SK-N-SH (cell line): ENCODE data around the gene RGSL1. TPM values are rescaled to one million over a fixed set of nuclear protein-coding genes. Genes with fewer than 3 reads are reported as not detected.

Source experiments
- CTCF ChIA-PET: fragments of 300-600, 350-600 bp; formaldehyde crosslinking; extraction: SDS; loops from one replicate; lab custom pipeline; 2021; lab: Yijun Ruan, JAX
- POLR2A ChIA-PET: fragments of 350-600 bp; sonication (Branson Sonifier 250); formaldehyde crosslinking; extraction: SDS; loops from one replicate; lab custom pipeline; 2020; ENCODE audit warnings: antibody characterized with exemption, inconsistent platforms; lab: Yijun Ruan, JAX
- DNase-seq: peaks from one replicate; pipeline ENCODE4 v3.0.0; 2012
- H2AFZ ChIP-seq: fragments of 200-600 bp; sonication (generic); 2 replicates; pipeline ENCODE4 v1.8.1; 2016; ENCODE audit warnings: antibody characterized with exemption, mild to moderate bottlenecking, low read depth
- H3F3A ChIP-seq: fragments of 200-600 bp; sonication (generic); replicated peaks from 2 replicates; pipeline ENCODE3; 2016; ENCODE audit warnings: antibody characterized with exemption, mild to moderate bottlenecking; ENCODE audit not compliant: insufficient read depth
- H3K27ac ChIP-seq, 2 experiments: fragments of 200-500 bp in 1 of 2; fragments of 200-600 bp in 1 of 2; sonication (Bioruptor generic) in 1 of 2; sonication (generic), shearing (Covaris generic) in 1 of 2; 2 replicates each; pipeline versions ENCODE4 v1.5.1 to v1.6.1; 2014 to 2016; ENCODE audit warnings: low read depth in 2 of 2, inconsistent platforms in 1 of 2, low read length in 1 of 2, mild to moderate bottlenecking in 1 of 2, mixed read lengths in 1 of 2
- H3K27me3 ChIP-seq: fragments of 200-600 bp; sonication (generic), shearing (Covaris generic); 2 replicates; pipeline ENCODE4 v1.6.1; 2016; ENCODE audit warnings: mixed run types; ENCODE audit not compliant: insufficient read depth
- H3K36me3 ChIP-seq, 2 experiments: fragments of 200-500 bp in 1 of 2; fragments of 200-600 bp in 1 of 2; sonication (Bioruptor generic) in 1 of 2; sonication (generic) in 1 of 2; replicated peaks in 1 of 2; 2 replicates each; pipeline versions ENCODE3 to v1.5.1; 2014 to 2016; ENCODE audit warnings: low read length in 1 of 2, mild to moderate bottlenecking in 1 of 2; ENCODE audit not compliant: insufficient read depth in 2 of 2, control insufficient read depth in 1 of 2
- H3K4me1 ChIP-seq, 2 experiments: fragments of 200-500 bp in 1 of 2; fragments of 200-600 bp in 1 of 2; sonication (Bioruptor generic) in 1 of 2; sonication (generic), shearing (Covaris generic) in 1 of 2; 2 replicates each; pipeline versions ENCODE4 v1.5.1 to v1.6.1; 2014 to 2016; ENCODE audit warnings: low read depth in 1 of 2, low read length in 1 of 2, mixed run types in 1 of 2; ENCODE audit not compliant: insufficient read depth in 2 of 2, control insufficient read depth in 1 of 2
- H3K4me2 ChIP-seq: fragments of 200-600 bp; sonication (generic), shearing (Covaris generic); 2 replicates; pipeline ENCODE4 v1.6.1; 2017; ENCODE audit warnings: mixed run types
- H3K4me3 ChIP-seq, 2 experiments: fragments of 200-500 bp in 1 of 2; fragments of 200-600 bp in 1 of 2; sonication (Bioruptor generic) in 1 of 2; sonication (generic), shearing (Covaris generic) in 1 of 2; 2 replicates each; pipeline versions ENCODE4 v1.5.1 to v1.8.1; 2014 to 2016; ENCODE audit warnings: low read depth in 2 of 2, inconsistent platforms in 1 of 2, low read length in 1 of 2, mild to moderate bottlenecking in 1 of 2, mixed read lengths in 1 of 2, moderate library complexity in 1 of 2
- H3K79me2 ChIP-seq: fragments of 200-600 bp; sonication (generic); 2 replicates; pipeline ENCODE4 v1.8.1; 2017; ENCODE audit warnings: mild to moderate bottlenecking; ENCODE audit not compliant: insufficient read depth
- H3K9ac ChIP-seq: fragments of 200-600 bp; sonication (generic); 2 replicates; pipeline ENCODE4 v1.6.1; 2017; ENCODE audit warnings: mixed run types
- H3K9me2 ChIP-seq: fragments of 200-600 bp; sonication (generic); 2 replicates; pipeline ENCODE4 v1.6.1; 2017; ENCODE audit warnings: mixed run types
- H3K9me3 ChIP-seq: fragments of 200-600 bp; sonication (generic); 2 replicates; pipeline ENCODE4 v1.6.1; 2017; ENCODE audit warnings: mixed run types, mild to moderate bottlenecking, moderate library complexity
- H4K20me1 ChIP-seq: fragments of 200-600 bp; sonication (generic); 2 replicates; pipeline ENCODE4 v1.6.1; 2017; ENCODE audit warnings: mild to moderate bottlenecking, mixed run types; ENCODE audit not compliant: insufficient read depth
- CHD2 ChIP-seq: fragments of 150-350 bp; IDR thresholded peaks from 2 replicates; pipeline ENCODE4 v1.6.1; 2018; ENCODE audit warnings: low read length; ENCODE audit not compliant: partially characterized antibody
- CTCF ChIP-seq: fragments of 200-600 bp; sonication (generic); IDR thresholded peaks from 2 replicates; pipeline ENCODE4 v1.6.1; 2017; ENCODE audit warnings: antibody characterized with exemption, mild to moderate bottlenecking, moderate library complexity
- ELF1 ChIP-seq: IDR thresholded peaks from 2 replicates; pipeline ENCODE4 v1.4.0; 2012
- EP300 ChIP-seq, 2 experiments: IDR thresholded peaks; 2 replicates each; pipeline versions ENCODE4 v1.4.0 to v1.6.1; 2012; ENCODE audit warnings: borderline replicate concordance in 1 of 2, low read depth in 1 of 2, low read length in 1 of 2
- FOXJ3 ChIP-seq: sonication (generic); formaldehyde crosslinking; IDR thresholded peaks from 2 replicates; pipeline ENCODE4 v1.5.1; 2020; ENCODE audit warnings: mild to moderate bottlenecking, missing genetic modification reagents
- GABPA ChIP-seq: IDR thresholded peaks from 2 replicates; pipeline ENCODE4 v1.4.0; 2012; ENCODE audit warnings: low read depth, mild to moderate bottlenecking
- IRF3 ChIP-seq: fragments of 150-350 bp; IDR thresholded peaks from 2 replicates; pipeline ENCODE4 v1.6.1; 2016; ENCODE audit warnings: mild to moderate bottlenecking, low read depth, low read length
- JUND ChIP-seq: IDR thresholded peaks from 2 replicates; pipeline ENCODE4 v1.4.0; 2012
- MAX ChIP-seq: IDR thresholded peaks from 2 replicates; pipeline ENCODE4 v1.4.0; 2012; ENCODE audit warnings: low read depth
- MXI1 ChIP-seq: IDR thresholded peaks from 2 replicates; pipeline ENCODE4 v1.6.1; 2012; ENCODE audit warnings: mild to moderate bottlenecking, low read depth, low read length, improper control_type of control experiment
- NFIC ChIP-seq: IDR thresholded peaks from 2 replicates; pipeline ENCODE4 v1.4.0; 2012; ENCODE audit warnings: borderline replicate concordance
- NRF1 ChIP-seq: IDR thresholded peaks from 2 replicates; pipeline ENCODE4 v1.6.1; 2012; ENCODE audit warnings: low read depth, mild to moderate bottlenecking, low read length
- RCOR1 ChIP-seq: fragments of 150-350 bp; IDR thresholded peaks from 2 replicates; pipeline ENCODE4 v1.6.1; 2017; ENCODE audit warnings: antibody characterized with exemption, low read length
- REST ChIP-seq: IDR thresholded peaks from 2 replicates; pipeline ENCODE4 v1.6.1; 2012; ENCODE audit warnings: mild to moderate bottlenecking, low read depth, low read length, moderate library complexity
- RFX5 ChIP-seq: IDR thresholded peaks from 2 replicates; pipeline ENCODE4 v1.6.1; 2012; ENCODE audit warnings: mild to moderate bottlenecking, improper control_type of control experiment, low read length
- RXRA ChIP-seq: IDR thresholded peaks from 2 replicates; pipeline ENCODE4 v1.4.0; 2012; ENCODE audit warnings: low read depth, mild to moderate bottlenecking, borderline replicate concordance
- SIN3A ChIP-seq: IDR thresholded peaks from 2 replicates; pipeline ENCODE4 v1.6.1; 2012; ENCODE audit warnings: low read depth, mild to moderate bottlenecking, low read length, moderate library complexity, borderline replicate concordance
- TCF12 ChIP-seq: IDR thresholded peaks from 2 replicates; pipeline ENCODE4 v1.4.0; 2012
- TEAD4 ChIP-seq: IDR thresholded peaks from 2 replicates; pipeline ENCODE4 v1.4.0; 2012; ENCODE audit warnings: mild to moderate bottlenecking, borderline replicate concordance; ENCODE audit not compliant: insufficient read depth
- USF1 ChIP-seq: IDR thresholded peaks from 2 replicates; pipeline ENCODE4 v1.4.0; 2012; ENCODE audit warnings: low read depth, borderline replicate concordance
- USF2 ChIP-seq: fragments of 150-350 bp; IDR thresholded peaks from 2 replicates; pipeline ENCODE4 v1.6.1; 2017; ENCODE audit warnings: antibody characterized with exemption, low read length, low read depth, borderline replicate concordance
- whole genome bisulfite sequencing: methylation state at CpG from one replicate; pipeline ENCODE4 v1.1.6; 2017; ENCODE audit warnings: low lambda C conversion rate; 5-methylcytosine and 5-hydroxymethylcytosine counted together
- polyA plus RNA-seq, 3 experiments: library from polyadenylated mRNA; depleted of rRNA; stranded (reverse); fragments of >200 nt; gene quantifications; 2 replicates each; pipeline ENCODE4 v1.2.3, GENCODE V29; 2012

The RGSL1 gene
- polyA plus RNA-seq, 1 of the 3 experiments (the other 2 are of a cell fraction), result not detected

- TF ChIP-seq EP300 (IDR thresholded peaks at IDR 0.05; ENCODE audit: borderline replicate concordance in 1 of 2, low read depth in 1 of 2, low read length in 1 of 2) (no peak), NRF1 (no peak), TEAD4 (no peak)
Observed at GRCh38 chr1:182589520-182589919, 139.6 kb downstream of the RGSL1 start (continued).

GRCh38 chr1:182589931-182590330 lies 140.0 kb downstream of the RGSL1 start:
- peaks cover 4% of the 10 kb centered on the region for H3F3A ChIP-seq
- H4K20me1 ChIP-seq, result no peaks in the 10 kb centered on the region
- no peaks in the 10 kb centered on the region for H3K79me2 ChIP-seq
- no peak overlapping the region for H3K27ac ChIP-seq
- H3K4me2 ChIP-seq, result no peak overlapping the region
- no peaks in the 10 kb centered on the region for H3K9me3 ChIP-seq
- POLR2A ChIA-PET, result no interaction called here
- peaks cover 0 to 2% of the 10 kb centered on the region in 2 experiments; a peak in 3 of 4 replicates for H3K4me1 ChIP-seq
- no peak for DNase-seq
- H2AFZ ChIP-seq, result no peak overlapping the region
- TF ChIP-seq USF2 (no peak), MXI1 (no peak), RXRA (no peak), NFIC (no peak), CHD2 (no peak), SIN3A (no peak), IRF3 (no peak), NRF1 (no peak), RCOR1 (no peak), TCF12 (no peak), JUND (no peak), REST (no peak), USF1 (no peak), MAX (no peak), ELF1 (no peak), CTCF (no peak), FOXJ3 (CRISPR knock-in tag) (no peak), GABPA (no peak), RFX5 (no peak)
- CTCF ChIA-PET, result interaction anchor here (1.2 to 4.6 kb wide), 3 partner anchors 10 to 509 kb away, joined by 3 to 40 read pairs (median 19); no protein-coding TSS in a partner anchor
- 42% methylated on average over 5 of the region's 5 CpGs for WGBS
- H3K4me3 ChIP-seq, result no peak overlapping the region
- no peak overlapping the region for H3K9ac ChIP-seq
- no peaks in the 10 kb centered on the region for H3K36me3 ChIP-seq
- H3K27me3 ChIP-seq, result no peaks in the 10 kb centered on the region
- no peaks in the 10 kb centered on the region for H3K9me2 ChIP-seq
